ENCODE results near the gene PCDH12. TPM values are rescaled to one million over a fixed set of nuclear protein-coding genes. Genes with fewer than 3 reads are reported as not detected.

PCDH12 gene
- total and polyA plus RNA-seq, 10 of the 15 experiments (the other 5 are each of a cell fraction or from before 2014, with no cell fraction given) = 0.01 to 0.14 (median 0.06) TPM; not detected in 4

- no peak for TF ChIP-seq CUX1 (IDR thresholded peaks at IDR 0.05; ENCODE audit: insufficient replicate concordance, low read depth, low read length)
- no peak for TF ChIP-seq MEF2B (IDR thresholded peaks at IDR 0.05; ENCODE audit: partially characterized antibody, poor library complexity, severe bottlenecking)
- no peak for TF ChIP-seq SREBF2 (IDR thresholded peaks at IDR 0.05; ENCODE audit: low read length)
- TF ChIP-seq GATAD2B (conservative IDR thresholded peaks at IDR 0.05; ENCODE audit: low read depth) = no peak
- no peak for TF ChIP-seq ETV6 (conservative IDR thresholded peaks at IDR 0.05 in 1 of 2, IDR thresholded peaks at IDR 0.05 in 1 of 2; ENCODE audit: borderline replicate concordance in 1 of 2, low read depth in 1 of 2)
- no peak for TF ChIP-seq REST (IDR thresholded peaks at IDR 0.05; ENCODE audit: low read depth, low read length)
- TF ChIP-seq CEBPZ (IDR thresholded peaks at IDR 0.05; ENCODE audit: low read depth, low read length) = no peak
- no peak for TF ChIP-seq ASH2L (IDR thresholded peaks at IDR 0.05; ENCODE audit: borderline replicate concordance, low read depth)
- TF ChIP-seq TBL1XR1 (IDR thresholded peaks at IDR 0.05; ENCODE audit: low read depth, low read length) = no peak
- TF ChIP-seq ZZZ3 (IDR thresholded peaks at IDR 0.05; ENCODE audit: control insufficient read depth, insufficient read length, low read depth) = no peak
- TF ChIP-seq ZBTB33 (IDR thresholded peaks at IDR 0.05) = no peak
These were observed 44.3 kb downstream of the PCDH12 start (continued) for GRCh38 chr5:141913560-141914198.
